ENCODE results near the gene CASK.
"Not testable (repeated sequence)": the region's sequence is repeated elsewhere in the genome, so short reads cannot be mapped to it uniquely, and the experiment has no call there.

Gene CASK

DNA sequence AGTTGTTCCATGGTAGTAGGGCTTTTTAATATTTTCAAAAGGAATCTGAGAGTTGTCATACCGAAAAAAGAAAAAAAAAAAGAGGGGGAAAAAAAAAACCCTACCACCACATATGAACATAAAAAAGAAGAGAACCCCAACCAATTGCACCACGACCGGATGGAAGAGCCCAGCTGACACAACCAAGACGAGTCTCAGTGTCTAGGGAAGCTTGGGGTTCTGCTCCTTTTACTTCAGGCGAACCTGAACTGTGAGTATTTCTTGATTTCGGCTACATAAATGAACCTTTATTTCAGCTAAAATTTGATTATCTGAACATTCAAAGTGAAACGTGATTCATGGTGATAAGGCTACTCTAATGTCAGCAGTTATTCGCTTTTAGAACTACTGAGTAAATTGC is 234.5 kb downstream of the CASK start, which contains the start of gene GPR34:
Gene GPR34 (plus strand): TSS at position 139 of the 400 bp plus-strand sequence. CDS start 6,661 bp downstream, outside the sequence.
- no peak for DNase-seq (ENCODE audit: low spot score)

- no peak for DNase-seq (ENCODE audit: low spot score)
Observed at GRCh38 chrX:41688156-41688555, 235.2 kb downstream of the CASK start.

GRCh38 chrX:41686788-41687187 is 236.6 kb downstream of the CASK start:
- no peak for DNase-seq (ENCODE audit: low spot score)

GRCh38 chrX:41684940-41685339 is 238.4 kb downstream of the CASK start:
- DNase-seq (ENCODE audit: low spot score): no peak

GRCh38 chrX:41684138-41684537 is 239.2 kb downstream of the CASK start:
- DNase-seq (ENCODE audit: low spot score): no peak

- peak; percentile 17 for DNase-seq (ENCODE audit: low spot score)
Observed at GRCh38 chrX:41677183-41678060, 245.9 kb downstream of the CASK start.

GRCh38 chrX:41676361-41676760 is 247.0 kb downstream of the CASK start:
- not testable (repeated sequence) for DNase-seq (ENCODE audit: low spot score)

- no peak for DNase-seq (ENCODE audit: low spot score)
Observed at GRCh38 chrX:41672643-41673042, 250.7 kb downstream of the CASK start.

GRCh38 chrX:41671082-41671481 is 252.3 kb downstream of the CASK start:
- DNase-seq (ENCODE audit: low spot score): no peak

GRCh38 chrX:41670112-41670511 is 253.2 kb downstream of the CASK start:
- no peak for DNase-seq (ENCODE audit: low spot score)

DNA sequence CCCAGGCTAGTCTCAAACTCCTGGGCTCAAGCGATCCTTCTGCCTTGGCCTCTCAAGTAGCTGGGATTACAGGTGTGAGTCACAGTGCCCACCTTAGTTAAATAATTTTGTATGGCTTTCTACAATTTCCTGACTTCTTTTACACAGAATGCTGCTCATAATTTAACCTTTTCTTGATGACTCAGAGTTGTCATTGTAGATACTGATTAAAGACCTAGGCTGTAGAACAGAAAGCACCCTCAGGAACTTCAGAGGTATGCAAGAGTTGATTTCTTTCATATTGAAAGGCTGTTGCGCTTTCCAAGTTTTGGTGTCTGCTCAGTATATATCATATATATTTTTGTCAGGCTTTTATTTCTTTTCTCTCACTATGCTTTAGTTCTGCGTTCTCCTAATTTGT is 255.7 kb downstream of the CASK start:
- DNase-seq (ENCODE audit: low spot score): no peak

- no peak for DNase-seq (ENCODE audit: low spot score)
Observed at GRCh38 chrX:41666251-41666650, 257.1 kb downstream of the CASK start.

- DNase-seq (ENCODE audit: low spot score): no peak
Observed at GRCh38 chrX:41665686-41666085, 257.7 kb downstream of the CASK start.

DNA sequence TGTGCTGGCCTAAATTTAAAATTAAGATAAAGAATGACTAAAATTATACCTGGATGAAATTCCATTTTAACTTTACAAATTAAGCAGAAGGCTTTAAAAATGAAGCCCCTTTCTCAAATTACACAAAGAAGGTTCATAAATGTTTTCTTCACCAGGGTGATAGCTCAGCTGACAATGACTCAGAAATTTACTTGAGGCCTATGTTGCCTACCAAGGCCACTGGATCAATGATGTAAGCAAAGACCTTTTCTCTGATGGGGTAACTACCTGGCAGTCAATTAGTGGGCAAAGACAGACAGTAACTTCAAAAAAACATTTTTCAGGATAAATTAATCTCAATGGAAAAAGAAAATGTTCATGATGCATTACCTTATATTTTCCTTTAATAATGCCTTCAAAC is 258.4 kb downstream of the CASK start:
- no peak for DNase-seq (ENCODE audit: low spot score)

DNA sequence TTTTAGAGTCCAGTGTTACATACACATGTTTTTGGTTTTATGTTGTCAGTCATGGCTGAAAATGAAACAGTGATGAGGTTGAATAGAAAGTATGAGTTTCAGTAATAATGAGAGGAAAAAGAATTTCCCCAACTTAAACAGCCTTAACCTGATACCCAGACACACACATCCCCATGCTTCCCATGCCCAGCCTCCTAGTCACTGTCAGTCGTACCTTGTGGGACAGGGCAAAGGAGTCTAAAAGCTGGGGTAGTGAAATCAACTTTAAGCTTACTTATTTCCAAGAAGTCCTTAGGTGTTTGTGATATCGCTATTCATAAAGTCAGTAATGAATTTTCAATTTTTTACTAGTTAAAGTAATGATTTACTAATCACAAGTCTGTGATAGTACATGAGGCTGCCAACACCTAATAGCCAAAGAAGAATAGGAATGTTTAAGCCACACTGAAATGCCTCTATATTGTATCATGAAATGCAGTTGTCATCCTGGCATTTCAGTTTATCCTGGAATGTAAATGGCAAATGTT is 258.9 kb downstream of the CASK start:
- DNase-seq (ENCODE audit: low spot score): no peak

DNA sequence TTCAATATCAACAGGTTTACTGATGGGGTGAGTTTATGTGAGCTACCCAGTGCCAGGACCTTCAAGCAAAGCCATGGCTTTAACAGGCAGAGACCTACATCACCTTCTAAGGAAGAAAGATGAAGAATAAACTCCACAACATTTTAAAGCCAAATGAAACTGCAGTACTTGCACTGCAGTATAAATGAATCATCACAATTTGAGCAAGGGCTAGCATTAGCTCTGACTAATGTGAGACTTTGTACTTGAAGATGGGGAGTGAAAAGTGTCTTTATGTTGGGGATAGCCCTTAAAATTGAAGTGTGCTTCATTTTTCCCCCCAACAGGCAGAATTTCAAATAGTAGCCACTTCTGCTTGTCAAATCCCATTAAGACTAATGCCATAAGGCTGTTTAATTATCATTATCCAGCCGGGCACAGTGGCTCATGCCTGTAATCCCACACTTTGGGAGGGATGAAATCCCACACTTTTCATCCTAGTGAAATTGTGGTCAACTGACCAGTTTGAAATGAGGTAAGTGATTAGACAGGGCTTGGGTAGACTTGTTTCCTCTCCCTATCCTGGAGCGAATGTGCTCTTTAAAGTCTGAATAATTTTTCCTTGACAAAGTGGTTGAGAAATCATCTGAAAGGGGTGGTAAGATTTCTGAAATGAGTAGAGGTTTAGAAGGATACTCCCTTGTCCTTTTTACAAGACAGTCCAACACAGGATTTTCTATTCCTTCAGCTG is 261.8 kb downstream of the CASK start:
- DNase-seq (ENCODE audit: low spot score): no peak

GRCh38 chrX:41655631-41656030 is 267.7 kb downstream of the CASK start:
- no peak for DNase-seq (ENCODE audit: low spot score)

GRCh38 chrX:41655101-41655500 is 268.3 kb downstream of the CASK start:
- DNase-seq (ENCODE audit: low spot score): no peak

- DNase-seq (ENCODE audit: low spot score): no peak
Observed at GRCh38 chrX:41653125-41653524, 270.2 kb downstream of the CASK start.

GRCh38 chrX:41646201-41646600 is 277.2 kb downstream of the CASK start:
- DNase-seq (ENCODE audit: low spot score): not testable (repeated sequence)

GRCh38 chrX:41634284-41634683 is 289.1 kb downstream of the CASK start:
- peak; percentile 18 for DNase-seq (ENCODE audit: low spot score)

GRCh38 chrX:41630091-41630490 is 293.3 kb downstream of the CASK start:
- DNase-seq (ENCODE audit: low spot score): no peak

GRCh38 chrX:41629539-41629938 is 293.8 kb downstream of the CASK start:
- no peak for DNase-seq (ENCODE audit: low spot score)

All from AG08396 (cell line).